ENCODE data around the gene APOL6.
"Not testable (repeated sequence)": the region's sequence is repeated elsewhere in the genome, so short reads cannot be mapped to it uniquely, and the experiment has no call there.

Gene APOL6

DNA sequence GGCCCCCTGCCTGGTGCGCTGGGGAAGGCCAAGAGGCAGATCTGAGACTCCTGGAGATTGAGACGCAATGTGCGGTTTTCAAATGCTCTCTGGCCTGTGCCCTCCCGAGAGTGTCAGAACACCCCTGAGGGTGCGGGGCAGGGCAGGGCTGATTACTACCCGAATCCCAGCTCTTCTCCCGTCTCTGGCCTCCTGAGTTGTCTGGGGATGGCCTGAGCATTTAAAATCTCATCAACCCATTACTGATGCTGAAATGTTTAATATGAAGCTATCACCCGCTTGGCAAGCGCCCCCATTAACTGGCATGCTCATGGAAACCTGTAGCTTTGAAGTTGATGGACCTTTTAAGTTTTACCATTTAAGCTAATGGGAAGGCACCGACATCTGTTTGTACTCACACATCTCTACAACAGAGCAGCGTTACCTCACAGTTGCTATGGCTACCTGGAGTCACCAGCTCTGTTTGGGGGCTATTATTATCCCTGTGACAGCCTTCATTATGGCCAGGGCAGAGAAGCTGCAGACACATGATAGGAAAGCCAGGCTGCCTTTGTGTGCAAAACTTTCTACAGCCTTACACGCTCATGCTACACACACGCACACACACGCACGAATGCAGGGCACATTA, 27.5 kb upstream of the APOL6 start:
- Histone ChIP-seq H3K4me1 (ENCODE audit: control insufficient read depth, insufficient read depth, low read length) (peaks cover 13% of the 10 kb centered on the region), H3K9ac (ENCODE audit: low read length) (no peak overlapping the region), H3K27me3 (ENCODE audit: control insufficient read depth, insufficient read depth, low read length) (no peaks in the 10 kb centered on the region), H3K36me3 (ENCODE audit: control insufficient read depth, insufficient read depth, low read length) (no peaks in the 10 kb centered on the region), H3K4me3 (ENCODE audit: low read length) (no peak overlapping the region), H3K9me3 (ENCODE audit: control insufficient read depth, low read length) (no peaks in the 10 kb centered on the region)

DNA sequence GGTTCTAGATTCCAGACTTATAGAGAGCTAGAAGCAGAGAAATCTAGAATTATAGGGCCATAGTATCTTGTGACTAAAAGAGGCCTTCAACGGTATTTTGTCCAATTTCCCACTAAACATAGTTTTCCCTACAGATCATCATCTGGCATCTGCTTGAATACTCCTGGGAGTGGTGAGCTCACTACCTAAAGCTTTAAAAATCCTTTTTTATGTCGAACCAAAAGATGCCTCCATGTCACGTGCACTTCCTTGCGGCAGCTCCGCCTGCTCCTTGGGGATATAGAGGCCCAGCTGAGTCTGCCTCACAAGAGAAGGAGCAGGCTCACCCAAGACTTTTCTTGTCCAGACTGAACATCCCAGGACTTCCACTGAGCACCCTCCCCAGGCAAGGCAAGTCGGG, 26.8 kb upstream of the APOL6 start:
- no peak overlapping the region for H3K4me3 ChIP-seq (ENCODE audit: low read length)
- peaks cover 13% of the 10 kb centered on the region for H3K4me1 ChIP-seq (ENCODE audit: control insufficient read depth, insufficient read depth, low read length)
- no peaks in the 10 kb centered on the region for H3K27me3 ChIP-seq (ENCODE audit: control insufficient read depth, insufficient read depth, low read length)
- no peaks in the 10 kb centered on the region for H3K36me3 ChIP-seq (ENCODE audit: control insufficient read depth, insufficient read depth, low read length)
- H3K9me3 ChIP-seq (ENCODE audit: control insufficient read depth, low read length): no peaks in the 10 kb centered on the region
- no peak overlapping the region for H3K9ac ChIP-seq (ENCODE audit: low read length)

DNA sequence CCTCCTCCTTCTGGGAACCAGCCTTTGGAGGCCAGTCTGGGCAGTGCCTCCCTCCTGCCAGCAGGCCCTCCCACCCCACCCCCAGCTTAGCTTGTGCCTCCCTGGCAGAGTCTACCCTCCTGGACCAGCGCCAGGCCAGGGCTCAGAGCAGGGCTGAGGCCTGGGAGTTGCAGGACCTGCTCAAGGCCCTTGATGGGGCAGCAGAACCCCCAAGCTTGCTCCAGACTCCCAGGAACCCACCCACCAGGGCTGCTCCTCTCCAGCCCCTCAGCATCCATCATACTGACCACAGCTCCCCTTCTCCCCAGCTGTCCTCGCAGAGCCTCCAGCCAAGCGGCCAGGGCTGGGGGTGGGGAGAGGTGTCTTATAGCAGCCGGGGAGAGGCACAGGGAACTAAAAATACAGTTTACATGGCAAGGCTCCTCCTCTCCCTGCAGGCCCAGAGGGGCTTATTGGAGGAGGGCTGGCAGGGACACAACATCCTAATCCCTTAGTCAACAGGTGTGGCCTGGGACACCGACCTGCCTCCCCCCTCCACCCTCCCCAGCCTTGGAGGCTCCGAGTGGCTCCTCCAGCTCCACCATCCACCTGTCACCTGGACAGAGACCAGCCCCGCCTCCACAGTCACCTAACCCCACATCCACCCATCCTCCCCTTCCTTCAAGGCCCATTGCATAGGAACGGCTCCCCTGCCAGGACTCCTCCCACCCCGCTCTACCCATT, 25.9 kb upstream of the APOL6 start:
- Histone ChIP-seq H3K4me3 (ENCODE audit: low read length) (no peak overlapping the region), H3K4me1 (ENCODE audit: control insufficient read depth, insufficient read depth, low read length) (peaks cover 17% of the 10 kb centered on the region), H3K9ac (ENCODE audit: low read length) (no peak overlapping the region), H3K36me3 (ENCODE audit: control insufficient read depth, insufficient read depth, low read length) (no peaks in the 10 kb centered on the region), H3K27me3 (ENCODE audit: control insufficient read depth, insufficient read depth, low read length) (no peaks in the 10 kb centered on the region), H3K9me3 (ENCODE audit: control insufficient read depth, low read length) (no peaks in the 10 kb centered on the region)

DNA sequence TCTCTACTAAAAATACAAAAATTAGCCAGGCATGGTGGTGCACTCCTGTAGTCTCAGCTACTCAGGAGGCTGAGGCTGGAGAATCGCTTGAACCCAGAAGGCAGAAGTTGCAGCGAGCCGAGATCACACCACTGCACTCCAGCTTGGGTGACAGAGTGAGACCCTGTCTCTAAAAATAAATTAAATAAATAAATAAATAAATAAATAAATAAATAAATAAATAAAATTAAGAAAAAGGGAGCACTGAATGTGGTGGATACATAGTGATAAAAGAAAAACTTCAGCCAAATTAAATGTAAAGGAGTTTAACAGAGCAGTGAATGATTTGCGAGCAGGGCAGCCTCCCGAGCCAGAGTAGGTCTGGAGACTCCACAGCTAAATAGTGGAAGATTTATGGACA, 24.4 kb upstream of the APOL6 start:
- not testable (repeated sequence) for H3K27me3 ChIP-seq (ENCODE audit: control insufficient read depth, insufficient read depth, low read length); H3K4me3 ChIP-seq (ENCODE audit: low read length); H3K9me3 ChIP-seq (ENCODE audit: control insufficient read depth, low read length); H3K9ac ChIP-seq (ENCODE audit: low read length); H3K36me3 ChIP-seq (ENCODE audit: control insufficient read depth, insufficient read depth, low read length)
- peaks cover 19% of the 10 kb centered on the region for H3K4me1 ChIP-seq (ENCODE audit: control insufficient read depth, insufficient read depth, low read length)

DNA sequence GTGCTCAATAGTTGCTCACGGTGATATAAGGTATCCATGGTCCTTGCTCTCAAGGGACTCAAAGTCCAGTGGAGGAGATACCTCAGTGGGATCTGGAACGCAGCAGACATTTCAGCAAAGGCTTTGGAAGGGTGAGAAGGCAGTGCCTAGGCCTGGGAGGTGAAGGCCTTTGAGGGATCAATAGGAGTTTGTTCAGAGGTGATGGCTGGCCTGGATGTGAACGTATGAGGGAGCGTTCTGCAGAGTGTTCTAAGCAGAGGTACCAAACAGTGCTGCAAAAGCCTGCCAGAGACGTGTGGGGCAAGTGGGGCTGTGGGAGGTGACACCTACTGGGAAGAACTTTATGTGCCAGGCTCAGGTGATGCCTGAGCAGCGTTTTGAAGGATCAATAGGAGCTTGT, 23.7 kb upstream of the APOL6 start:
- H3K4me1 ChIP-seq (ENCODE audit: control insufficient read depth, insufficient read depth, low read length): peaks cover 19% of the 10 kb centered on the region
- H3K36me3 ChIP-seq (ENCODE audit: control insufficient read depth, insufficient read depth, low read length): no peaks in the 10 kb centered on the region
- no peaks in the 10 kb centered on the region for H3K9me3 ChIP-seq (ENCODE audit: control insufficient read depth, low read length)
- no peak overlapping the region for H3K4me3 ChIP-seq (ENCODE audit: low read length)
- no peaks in the 10 kb centered on the region for H3K27me3 ChIP-seq (ENCODE audit: control insufficient read depth, insufficient read depth, low read length)
- H3K9ac ChIP-seq (ENCODE audit: low read length): no peak overlapping the region

DNA sequence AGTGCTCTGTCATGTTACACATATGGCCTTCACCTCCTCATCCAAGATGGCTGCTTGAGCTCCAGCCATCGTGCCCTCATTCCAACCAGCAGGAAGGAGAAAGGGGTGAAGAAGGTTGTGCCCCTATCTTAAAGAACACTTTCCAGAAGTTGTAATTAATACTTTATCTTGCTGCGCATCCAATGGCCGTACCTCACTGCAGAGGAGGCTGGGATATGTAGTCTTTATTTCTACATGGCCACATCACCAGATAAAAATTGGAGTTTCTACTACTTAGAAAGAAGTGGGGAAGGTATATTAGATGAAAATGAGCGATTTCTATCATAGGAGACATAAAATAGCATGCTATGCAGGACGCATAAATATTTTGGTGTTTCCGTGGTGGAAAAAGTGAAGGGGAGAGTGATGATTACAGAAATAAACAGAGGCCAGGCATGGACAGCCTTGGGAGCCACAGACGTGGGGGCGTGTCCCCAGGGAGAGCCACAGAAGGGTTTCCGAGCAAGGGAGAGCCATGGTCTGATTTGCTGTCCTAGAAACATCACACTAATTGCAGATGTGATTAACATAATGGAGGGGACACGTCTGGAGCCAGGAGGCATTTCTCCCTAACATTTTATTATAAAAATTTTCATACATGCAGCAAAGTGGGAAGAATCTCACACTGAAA, 22.3 kb upstream of the APOL6 start:
- Histone ChIP-seq H3K4me1 (ENCODE audit: control insufficient read depth, insufficient read depth, low read length) (peaks cover 19% of the 10 kb centered on the region), H3K9ac (ENCODE audit: low read length) (no peak overlapping the region), H3K9me3 (ENCODE audit: control insufficient read depth, low read length) (no peaks in the 10 kb centered on the region), H3K27me3 (ENCODE audit: control insufficient read depth, insufficient read depth, low read length) (no peaks in the 10 kb centered on the region), H3K36me3 (ENCODE audit: control insufficient read depth, insufficient read depth, low read length) (no peaks in the 10 kb centered on the region), H3K4me3 (ENCODE audit: low read length) (no peak overlapping the region)

DNA sequence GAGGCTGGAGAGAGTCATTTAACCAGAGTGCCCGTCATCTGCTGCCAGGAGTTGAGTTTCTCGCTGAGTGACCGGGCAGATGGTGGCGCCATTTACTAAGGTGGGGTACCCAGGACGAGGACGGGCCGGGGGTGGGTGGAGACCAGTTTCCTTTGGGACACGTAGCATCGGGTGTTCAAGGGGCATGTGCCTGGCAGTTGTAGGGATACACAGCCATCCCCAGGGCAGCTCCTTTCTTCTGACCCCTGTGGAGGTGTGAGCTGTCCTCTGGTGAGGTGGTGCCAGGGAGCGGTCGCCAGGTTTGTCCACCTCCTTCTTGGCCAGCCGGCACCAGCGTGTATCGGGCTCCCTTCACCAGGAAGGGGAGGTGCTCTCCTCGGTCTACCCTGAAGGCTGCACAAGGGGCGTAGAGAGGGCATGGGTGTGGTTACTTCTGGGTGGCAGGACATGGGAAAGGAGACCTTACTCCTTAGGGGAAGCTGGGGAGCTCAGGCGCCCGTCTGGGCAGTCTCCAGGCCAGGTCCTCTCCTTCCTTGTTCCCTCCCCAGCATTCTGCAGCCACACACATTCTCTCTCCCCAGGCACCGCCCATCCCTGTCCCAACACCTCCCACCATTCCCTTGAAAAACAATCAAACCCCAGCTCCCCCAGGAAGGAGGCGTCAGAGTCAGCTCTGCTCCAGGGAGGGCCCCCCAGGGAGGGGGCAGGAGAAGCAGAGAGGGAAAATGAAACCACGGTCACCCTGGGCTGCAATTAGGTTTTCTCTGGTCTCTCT, 20.8 kb upstream of the APOL6 start:
- H3K9me3 ChIP-seq (ENCODE audit: control insufficient read depth, low read length): no peaks in the 10 kb centered on the region
- peak overlapping the region; percentile 34 for H3K4me3 ChIP-seq (ENCODE audit: low read length)
- H3K27me3 ChIP-seq (ENCODE audit: control insufficient read depth, insufficient read depth, low read length): no peaks in the 10 kb centered on the region
- H3K9ac ChIP-seq (ENCODE audit: low read length): peak overlapping the region; percentile 67
- H3K4me1 ChIP-seq (ENCODE audit: control insufficient read depth, insufficient read depth, low read length): peaks cover 15% of the 10 kb centered on the region
- H3K36me3 ChIP-seq (ENCODE audit: control insufficient read depth, insufficient read depth, low read length): no peaks in the 10 kb centered on the region

DNA sequence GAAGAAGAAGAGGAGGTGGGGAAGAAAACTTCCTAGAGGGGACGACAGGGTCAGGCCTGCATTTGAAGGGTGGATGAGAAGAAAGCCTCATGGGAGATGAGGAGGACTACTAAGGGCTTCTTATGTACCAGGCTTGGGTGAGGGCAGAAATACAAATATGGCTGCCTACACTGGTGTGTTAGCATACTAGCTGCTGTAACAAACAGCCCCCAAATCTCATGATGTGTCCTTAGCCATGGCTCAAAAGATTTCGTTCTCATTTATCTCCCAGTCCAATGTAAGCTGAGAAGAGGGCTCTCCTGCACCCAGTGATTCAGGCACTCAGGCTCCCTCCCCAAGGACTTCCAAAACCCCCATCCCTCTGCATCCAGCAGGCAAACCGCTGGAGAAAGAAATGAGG, 19.5 kb upstream of the APOL6 start:
- Histone ChIP-seq H3K9ac (ENCODE audit: low read length) (no peak overlapping the region), H3K36me3 (ENCODE audit: control insufficient read depth, insufficient read depth, low read length) (no peaks in the 10 kb centered on the region), H3K4me1 (ENCODE audit: control insufficient read depth, insufficient read depth, low read length) (peaks cover 6% of the 10 kb centered on the region)

DNA sequence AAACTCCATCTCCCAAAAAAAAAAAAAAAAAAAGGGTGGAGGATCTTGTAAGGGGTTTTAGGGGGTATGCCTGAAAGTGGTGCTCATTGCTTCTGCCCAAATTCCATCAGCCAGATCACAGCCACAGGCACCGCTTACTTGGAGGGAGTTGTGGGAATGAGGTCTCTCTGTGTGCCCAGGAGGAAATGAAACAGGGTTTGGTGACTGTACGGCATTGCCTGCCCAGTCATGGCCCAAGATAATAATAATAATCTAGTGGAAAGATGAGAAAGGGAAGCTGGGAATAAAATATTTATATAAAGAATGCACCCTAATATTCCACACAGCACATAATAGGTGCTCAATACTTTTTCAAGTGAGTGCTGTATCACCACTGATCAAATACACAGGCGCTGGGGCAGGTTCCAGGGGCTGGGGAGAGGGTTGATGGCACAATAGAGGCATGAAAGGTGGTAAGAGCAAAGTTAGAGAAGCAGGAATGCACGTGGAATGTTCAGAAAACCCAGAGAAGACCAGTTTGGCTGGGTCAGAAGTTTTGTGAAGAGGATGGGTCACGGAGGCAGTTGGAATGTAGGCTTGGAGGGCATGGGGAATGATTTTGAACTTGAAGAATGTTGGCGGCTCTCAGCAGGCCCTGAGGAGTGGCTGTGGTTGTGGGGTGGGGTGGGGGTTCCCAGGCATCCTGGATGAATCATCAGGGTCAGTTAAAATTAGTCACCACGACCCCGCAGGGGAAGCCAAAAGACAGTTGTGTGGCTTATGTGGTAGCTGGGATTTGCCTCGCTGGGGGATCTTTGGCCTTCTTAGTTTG, 18.6 kb upstream of the APOL6 start:
- H3K36me3 ChIP-seq (ENCODE audit: control insufficient read depth, insufficient read depth, low read length): no peaks in the 10 kb centered on the region
- H3K9me3 ChIP-seq (ENCODE audit: control insufficient read depth, low read length): no peaks in the 10 kb centered on the region
- H3K4me3 ChIP-seq (ENCODE audit: low read length): no peak overlapping the region
- no peak overlapping the region for H3K9ac ChIP-seq (ENCODE audit: low read length)
- no peaks in the 10 kb centered on the region for H3K27me3 ChIP-seq (ENCODE audit: control insufficient read depth, insufficient read depth, low read length)
- peaks cover 6% of the 10 kb centered on the region for H3K4me1 ChIP-seq (ENCODE audit: control insufficient read depth, insufficient read depth, low read length)

More for the DNA sequence above, 19.5 kb upstream of the APOL6 start:
- Histone ChIP-seq H3K27me3 (ENCODE audit: control insufficient read depth, insufficient read depth, low read length) (no peaks in the 10 kb centered on the region), H3K9me3 (ENCODE audit: control insufficient read depth, low read length) (no peaks in the 10 kb centered on the region), H3K4me3 (ENCODE audit: low read length) (no peak overlapping the region)

DNA sequence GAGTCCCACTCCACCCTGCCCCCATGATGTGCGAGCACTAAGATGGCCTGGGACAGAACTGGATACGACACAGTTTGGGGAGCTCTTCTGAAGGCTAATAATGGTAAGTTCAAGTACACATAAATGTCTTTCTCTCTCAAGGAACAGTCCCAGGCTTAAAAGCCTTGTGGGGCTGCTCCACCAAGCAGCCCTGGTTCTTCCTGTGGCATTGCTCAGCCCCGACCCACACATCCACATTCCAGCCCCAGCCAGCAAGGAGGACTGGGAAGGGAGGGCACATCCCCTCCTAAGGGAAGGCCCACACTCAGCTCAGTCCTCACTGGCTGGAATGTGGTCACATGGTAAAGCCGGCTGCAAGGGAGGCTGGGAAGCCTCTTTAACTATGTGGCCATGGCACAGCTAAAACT, 17.9 kb upstream of the APOL6 start:
- Histone ChIP-seq H3K36me3 (ENCODE audit: control insufficient read depth, insufficient read depth, low read length) (no peaks in the 10 kb centered on the region), H3K9me3 (ENCODE audit: control insufficient read depth, low read length) (no peaks in the 10 kb centered on the region), H3K27me3 (ENCODE audit: control insufficient read depth, insufficient read depth, low read length) (no peaks in the 10 kb centered on the region), H3K9ac (ENCODE audit: low read length) (no peak overlapping the region), H3K4me3 (ENCODE audit: low read length) (no peak overlapping the region), H3K4me1 (ENCODE audit: control insufficient read depth, insufficient read depth, low read length) (peaks cover 6% of the 10 kb centered on the region)

DNA sequence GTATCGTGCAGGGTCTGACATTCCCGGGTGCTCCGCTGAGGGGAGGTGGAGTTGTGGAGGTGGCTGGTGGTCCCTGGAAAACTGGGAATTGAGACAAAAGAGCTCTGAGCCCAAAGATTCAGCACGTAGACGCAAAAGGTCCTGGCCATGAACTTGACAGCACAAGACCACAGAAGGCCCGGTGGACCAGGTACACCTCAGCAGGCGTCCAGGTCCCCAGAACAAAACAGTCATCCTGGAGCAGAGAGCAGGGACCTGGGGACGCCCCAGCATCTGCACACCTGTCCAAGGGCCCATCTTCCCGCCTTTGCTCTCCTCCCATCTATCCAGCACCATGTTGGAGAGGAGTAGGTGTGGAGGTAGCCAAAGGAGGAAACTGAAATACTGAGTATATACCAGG, 17.4 kb upstream of the APOL6 start:
- H3K27me3 ChIP-seq (ENCODE audit: control insufficient read depth, insufficient read depth, low read length): no peaks in the 10 kb centered on the region

More for the DNA sequence above, 17.4 kb upstream of the APOL6 start:
- Histone ChIP-seq H3K36me3 (ENCODE audit: control insufficient read depth, insufficient read depth, low read length) (no peaks in the 10 kb centered on the region), H3K4me3 (ENCODE audit: low read length) (no peak overlapping the region), H3K9me3 (ENCODE audit: control insufficient read depth, low read length) (no peaks in the 10 kb centered on the region), H3K9ac (ENCODE audit: low read length) (no peak overlapping the region), H3K4me1 (ENCODE audit: control insufficient read depth, insufficient read depth, low read length) (peaks cover 6% of the 10 kb centered on the region)
